Memory B cell (primary cell): ENCODE measurements around the gene BICC1.
"Not testable (repeated sequence)": the region's sequence is repeated elsewhere in the genome, so short reads cannot be mapped to it uniquely, and the experiment has no call there.

Source experiments
- ATAC-seq: fragments of 150-1000 bp; cut with Tn5 transposase; 2 replicates; pipeline ENCODE4 v1.10.0; 2021; ENCODE audit warnings: low read depth, mild to moderate bottlenecking, moderate library complexity
- DNase-seq, 2 donors: peaks; one replicate each; pipeline ENCODE4 v3.0.0; 2022; ENCODE audit warnings: low spot score in 2 of 2
- H3K27ac Mint-ChIP-seq: one replicate; pipeline ENCODE4 v1.8.0; 2022; ENCODE audit warnings: mild to moderate bottlenecking, moderate library complexity, mixed read lengths
- H3K27me3 Mint-ChIP-seq: one replicate; pipeline ENCODE4 v1.8.0; 2022; ENCODE audit warnings: mixed read lengths
- H3K36me3 Mint-ChIP-seq: one replicate; pipeline ENCODE4 v1.8.0; 2022; ENCODE audit warnings: mild to moderate bottlenecking, mixed read lengths
- H3K4me1 Mint-ChIP-seq: one replicate; pipeline ENCODE4 v1.8.0; 2022; ENCODE audit warnings: mixed read lengths
- H3K4me3 Mint-ChIP-seq: one replicate; pipeline ENCODE4 v1.8.0; 2022; ENCODE audit warnings: mild to moderate bottlenecking, moderate library complexity, mixed read lengths
- H3K9me3 Mint-ChIP-seq: one replicate; pipeline ENCODE4 v1.8.0; 2022; ENCODE audit warnings: mixed read lengths

BICC1 gene

DNA sequence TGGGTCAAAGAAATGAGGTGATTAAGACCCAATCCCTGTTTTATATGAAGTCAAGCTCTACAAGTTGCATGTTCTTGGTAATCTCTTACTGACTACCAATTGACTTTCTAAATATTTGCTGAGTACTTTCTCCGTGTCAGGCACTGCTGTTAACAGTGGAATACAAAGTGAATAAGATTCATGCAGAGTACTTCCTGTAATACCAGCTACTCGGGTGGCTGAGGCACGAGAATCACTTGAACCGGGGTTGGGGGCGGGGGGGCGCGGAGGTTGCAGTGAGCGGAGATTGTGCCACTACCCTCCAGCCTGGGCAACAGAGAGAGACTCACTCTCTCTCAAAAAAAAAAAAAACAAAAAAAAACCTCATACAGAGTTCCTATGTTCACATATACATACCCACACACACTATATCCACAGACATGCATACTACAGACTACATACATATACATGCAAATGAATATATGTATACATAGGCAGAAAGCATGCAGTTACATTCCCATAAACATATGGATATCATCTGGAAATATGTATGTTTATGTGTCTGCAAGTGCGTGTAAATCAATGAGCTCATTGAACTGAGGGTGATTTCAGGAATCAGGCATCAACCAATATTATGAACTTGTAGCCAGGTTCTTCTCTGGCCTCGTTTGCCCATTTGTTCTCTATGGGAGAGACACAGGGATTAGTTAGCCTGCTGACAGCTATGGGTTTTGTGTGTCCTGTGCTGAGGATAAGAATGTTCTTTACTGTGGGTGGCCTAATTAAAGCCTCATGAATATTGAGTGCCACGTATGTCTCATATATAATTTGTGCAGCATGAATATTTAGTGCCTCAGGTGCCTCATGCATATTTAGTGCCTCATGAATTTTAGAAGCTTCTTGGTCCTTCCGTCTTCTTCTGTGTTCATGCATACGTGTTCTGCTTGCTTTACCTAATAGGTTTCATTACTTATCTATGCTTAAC is 73.9 kb downstream of the BICC1 start:
- Mint-ChIP-seq H3K36me3 (no peaks in the 10 kb centered on the region), H3K4me1 (no peaks in the 10 kb centered on the region), H3K9me3 (peaks cover 7% of the 10 kb centered on the region), H3K27me3 (peaks cover 2% of the 10 kb centered on the region), H3K27ac (no peak overlapping the region), H3K4me3 (no peak overlapping the region)
- no peak for DNase-seq
- no peak for ATAC-seq

DNA sequence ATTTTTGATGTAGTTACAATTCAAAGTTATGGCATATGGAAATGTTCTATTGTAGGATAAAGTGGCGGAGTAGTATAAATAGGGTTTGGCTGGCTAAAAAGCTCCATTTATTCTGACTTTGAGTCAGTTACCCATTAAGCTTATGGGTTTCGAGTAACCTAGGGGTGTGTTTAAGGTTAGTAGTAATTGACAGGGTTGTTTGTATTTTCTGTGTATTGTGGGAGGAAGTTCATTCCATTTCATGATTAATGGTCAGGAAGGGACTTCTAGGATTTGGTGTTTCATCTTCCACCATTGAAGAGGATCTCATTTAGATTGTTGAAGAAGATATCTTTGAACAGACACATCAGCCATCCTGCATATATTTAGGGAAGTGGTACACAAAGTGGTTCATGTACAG is 75.0 kb downstream of the BICC1 start:
- DNase-seq = no peak
- no peak for ATAC-seq
- Mint-ChIP-seq H3K4me3 (no peak overlapping the region), H3K4me1 (no peaks in the 10 kb centered on the region), H3K36me3 (no peaks in the 10 kb centered on the region), H3K9me3 (peaks cover 7% of the 10 kb centered on the region), H3K27ac (no peak overlapping the region), H3K27me3 (peaks cover 2% of the 10 kb centered on the region)

DNA sequence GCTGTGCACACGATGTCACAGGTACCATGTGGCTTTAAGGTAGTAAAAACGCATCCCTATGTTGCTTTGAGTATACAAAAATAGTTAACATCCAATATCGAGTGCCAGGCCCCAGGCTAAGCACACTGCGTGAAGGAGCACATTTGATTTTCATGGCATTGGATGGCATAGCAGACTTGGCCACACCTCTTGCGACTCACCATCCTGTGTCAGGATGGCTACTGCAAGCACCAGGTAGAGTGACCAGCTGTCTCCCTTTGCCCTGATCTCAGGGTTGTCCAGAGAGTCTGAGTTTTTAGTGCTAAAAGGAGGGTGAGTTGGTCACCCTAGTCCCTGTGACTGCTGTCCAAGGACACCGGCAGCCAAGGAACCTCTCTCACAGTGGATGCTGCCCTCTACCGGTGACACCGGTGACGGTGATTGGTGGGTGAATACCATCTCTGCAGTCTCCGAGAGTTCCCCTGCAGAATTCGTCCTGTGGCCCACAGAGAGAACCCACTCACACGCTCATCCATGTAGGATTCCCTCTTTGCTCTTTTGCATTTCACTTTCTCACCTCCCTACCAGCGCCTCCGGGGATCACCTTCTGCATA is 76.1 kb downstream of the BICC1 start:
- Mint-ChIP-seq H3K4me1 (no peaks in the 10 kb centered on the region), H3K27me3 (no peaks in the 10 kb centered on the region), H3K36me3 (no peaks in the 10 kb centered on the region), H3K4me3 (no peak overlapping the region), H3K27ac (no peak overlapping the region), H3K9me3 (peaks cover 2% of the 10 kb centered on the region)
- ATAC-seq = no peak
- no peak for DNase-seq

DNA sequence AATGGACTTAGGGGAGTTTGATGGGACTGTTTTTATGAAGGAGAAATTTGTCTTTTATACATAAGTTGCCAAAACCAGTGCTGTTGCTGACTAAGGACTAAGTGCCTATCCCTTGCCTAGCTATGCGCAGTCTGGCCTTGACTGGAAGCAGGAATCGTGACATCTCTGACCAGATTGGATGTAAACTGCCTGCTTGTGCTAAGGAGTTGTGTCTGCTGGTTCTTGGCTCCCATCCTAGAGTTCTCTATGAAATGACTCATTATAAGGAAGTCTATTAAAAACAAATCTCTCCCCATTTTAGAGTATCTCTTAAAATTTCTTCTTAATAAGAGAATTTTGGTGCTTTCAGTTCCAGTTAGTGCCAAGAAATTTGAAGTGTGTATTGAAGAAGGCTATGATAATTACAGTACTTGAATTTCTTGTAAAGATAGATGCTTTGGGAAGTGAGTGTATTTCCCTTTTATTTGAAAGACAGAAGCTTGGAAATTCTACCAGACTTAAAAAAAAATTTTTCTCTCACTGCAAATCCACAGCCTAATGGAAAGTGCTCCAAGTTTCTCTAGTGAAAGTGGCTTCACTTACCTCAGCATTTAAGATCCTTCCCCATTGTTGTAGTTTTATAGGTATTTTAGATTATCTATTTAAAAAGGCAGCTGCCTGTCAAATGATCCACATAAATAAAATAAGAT is 77.6 kb downstream of the BICC1 start:
- no peak overlapping the region for H3K4me3 Mint-ChIP-seq
- no peak for DNase-seq
- H3K4me1 Mint-ChIP-seq = no peaks in the 10 kb centered on the region
- no peaks in the 10 kb centered on the region for H3K27me3 Mint-ChIP-seq
- no peak overlapping the region for H3K27ac Mint-ChIP-seq
- no peaks in the 10 kb centered on the region for H3K36me3 Mint-ChIP-seq
- ATAC-seq = no peak
- peaks cover 2% of the 10 kb centered on the region for H3K9me3 Mint-ChIP-seq

DNA sequence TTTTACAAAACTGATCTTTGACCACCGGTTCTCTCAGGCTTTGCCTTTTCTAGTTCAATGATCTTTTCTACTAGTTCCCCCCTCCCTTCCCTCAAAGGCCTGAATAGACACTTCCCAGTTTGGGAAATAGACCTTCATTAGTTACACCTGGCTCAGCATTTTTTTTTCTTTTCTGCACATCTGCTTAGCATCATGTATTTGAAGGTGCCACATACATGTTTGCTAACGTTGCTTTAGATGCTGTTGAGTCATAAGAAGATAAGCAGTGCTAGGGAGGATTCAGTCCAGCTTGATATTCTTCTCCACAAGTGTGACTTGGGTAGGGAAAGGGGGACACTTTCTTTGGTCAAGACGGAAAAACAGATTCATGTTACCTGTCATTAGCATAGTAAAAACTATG is 78.3 kb downstream of the BICC1 start:
- DNase-seq (no peak), ATAC-seq (no peak)
- H3K27me3 Mint-ChIP-seq = no peaks in the 10 kb centered on the region
- no peak overlapping the region for H3K27ac Mint-ChIP-seq
- H3K4me1 Mint-ChIP-seq = no peaks in the 10 kb centered on the region
- no peak overlapping the region for H3K4me3 Mint-ChIP-seq
- H3K36me3 Mint-ChIP-seq = no peaks in the 10 kb centered on the region
- H3K9me3 Mint-ChIP-seq = peaks cover 6% of the 10 kb centered on the region

DNA sequence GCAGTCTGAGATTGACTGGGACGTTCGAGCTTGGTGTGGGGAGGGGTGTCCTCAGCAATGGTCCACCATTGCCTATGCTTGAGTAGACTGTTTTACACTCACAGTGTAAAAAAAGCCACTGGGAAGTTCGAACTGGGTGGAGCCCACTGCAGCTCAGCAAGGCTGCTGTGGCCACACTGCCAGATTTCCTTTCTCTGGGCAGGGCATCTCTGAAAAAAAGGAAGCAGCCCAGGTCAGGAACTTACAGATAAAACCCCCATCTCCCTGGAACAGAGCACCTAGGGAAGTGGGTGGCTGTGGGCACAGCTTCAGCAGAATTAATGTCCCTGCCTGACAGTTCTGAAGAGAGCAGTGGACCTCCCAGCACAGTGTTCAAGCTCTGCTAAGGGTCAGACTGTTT is 80.3 kb downstream of the BICC1 start:
- H3K4me3 Mint-ChIP-seq = no peak overlapping the region
- H3K27ac Mint-ChIP-seq = no peak overlapping the region
- DNase-seq (no peak), ATAC-seq (no peak)
- H3K27me3 Mint-ChIP-seq = no peaks in the 10 kb centered on the region
- H3K9me3 Mint-ChIP-seq = peaks cover 10% of the 10 kb centered on the region
- no peaks in the 10 kb centered on the region for H3K4me1 Mint-ChIP-seq
- H3K36me3 Mint-ChIP-seq = no peaks in the 10 kb centered on the region

DNA sequence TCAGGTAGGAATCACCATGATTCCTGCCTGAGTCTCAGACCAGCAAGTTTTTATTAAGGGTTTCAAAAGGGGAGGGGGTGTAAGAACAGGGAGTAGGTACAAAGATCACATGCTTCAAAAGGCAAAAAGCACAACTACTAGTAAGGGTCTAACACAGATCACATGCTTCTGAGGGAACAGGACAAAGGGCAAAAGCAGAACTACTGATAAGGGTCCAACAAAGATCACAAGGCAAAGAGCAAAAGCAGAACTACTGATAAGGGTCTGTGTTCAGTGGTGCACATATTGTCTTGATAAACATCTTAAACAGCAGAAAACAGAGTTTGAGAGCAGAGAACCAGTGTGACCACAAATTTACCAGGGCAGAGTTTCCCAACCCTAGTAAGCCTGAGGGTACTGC is 84.5 kb downstream of the BICC1 start:
- H3K27ac Mint-ChIP-seq, DNase-seq, H3K27me3 Mint-ChIP-seq, H3K4me1 Mint-ChIP-seq, H3K4me3 Mint-ChIP-seq, H3K36me3 Mint-ChIP-seq, ATAC-seq: not testable (repeated sequence)
- H3K9me3 Mint-ChIP-seq = peaks cover 12% of the 10 kb centered on the region

DNA sequence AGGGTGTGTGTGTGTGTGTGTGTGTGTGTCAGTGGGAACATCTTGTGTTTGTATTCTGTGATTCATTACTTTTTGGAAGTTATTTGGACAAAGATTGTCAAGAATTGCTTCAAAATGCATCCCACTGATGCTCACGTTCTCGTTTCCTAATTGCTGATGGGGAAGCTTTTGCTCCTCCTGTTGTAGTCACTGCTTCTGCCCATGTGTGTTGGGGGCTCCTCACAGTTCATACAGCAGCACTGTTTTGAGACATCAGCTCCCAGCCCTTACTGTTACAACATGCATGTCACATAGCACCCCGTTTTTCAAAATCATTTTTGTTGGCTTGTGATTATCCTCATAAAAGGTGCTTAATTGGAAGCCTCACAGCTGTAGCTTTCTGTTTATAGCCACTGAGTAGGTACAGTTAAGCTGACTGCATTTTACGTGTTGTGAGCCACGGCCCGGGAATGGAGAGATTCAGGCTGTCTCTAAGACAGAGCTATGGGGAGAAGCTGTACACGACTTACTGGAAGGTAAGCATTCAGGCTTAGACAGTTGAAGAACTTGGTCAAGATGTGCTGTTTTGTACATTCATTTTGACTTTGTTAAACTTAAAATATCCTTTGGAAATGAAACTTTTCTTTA is 87.4 kb downstream of the BICC1 start:
- DNase-seq = no peak
- no peak for ATAC-seq
- no peaks in the 10 kb centered on the region for H3K36me3 Mint-ChIP-seq

DNA sequence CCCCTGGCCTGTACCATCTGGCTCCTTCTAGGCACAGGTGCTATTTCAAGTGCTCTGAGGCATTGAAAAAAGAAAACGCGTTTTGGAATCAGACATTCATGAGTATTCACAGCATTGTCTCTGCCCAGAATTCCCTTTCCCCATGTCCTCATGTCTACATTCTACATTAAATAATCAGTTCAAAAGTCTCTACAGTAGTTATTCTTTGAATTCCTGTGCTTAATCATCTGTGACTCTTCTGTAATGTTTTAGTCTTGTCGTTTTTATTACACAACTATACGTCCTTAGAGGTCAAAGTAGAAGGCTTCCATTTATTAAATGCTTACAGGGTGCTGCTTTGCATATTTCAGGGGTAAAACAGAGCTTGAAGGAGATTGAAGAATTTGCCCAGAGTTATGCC is 95.7 kb downstream of the BICC1 start:
- no peak overlapping the region for H3K27ac Mint-ChIP-seq
- H3K4me1 Mint-ChIP-seq = no peaks in the 10 kb centered on the region
- H3K9me3 Mint-ChIP-seq = peaks cover 6% of the 10 kb centered on the region
- ATAC-seq = no peak
- H3K4me3 Mint-ChIP-seq = no peak overlapping the region
- no peak for DNase-seq
- H3K36me3 Mint-ChIP-seq = no peaks in the 10 kb centered on the region
- H3K27me3 Mint-ChIP-seq = peaks cover 3% of the 10 kb centered on the region

More for the DNA sequence above, 87.4 kb downstream of the BICC1 start:
- no peaks in the 10 kb centered on the region for H3K4me1 Mint-ChIP-seq
- H3K27ac Mint-ChIP-seq = no peak overlapping the region
- H3K27me3 Mint-ChIP-seq = no peaks in the 10 kb centered on the region
- no peak overlapping the region for H3K4me3 Mint-ChIP-seq
- peaks cover 10% of the 10 kb centered on the region for H3K9me3 Mint-ChIP-seq

DNA sequence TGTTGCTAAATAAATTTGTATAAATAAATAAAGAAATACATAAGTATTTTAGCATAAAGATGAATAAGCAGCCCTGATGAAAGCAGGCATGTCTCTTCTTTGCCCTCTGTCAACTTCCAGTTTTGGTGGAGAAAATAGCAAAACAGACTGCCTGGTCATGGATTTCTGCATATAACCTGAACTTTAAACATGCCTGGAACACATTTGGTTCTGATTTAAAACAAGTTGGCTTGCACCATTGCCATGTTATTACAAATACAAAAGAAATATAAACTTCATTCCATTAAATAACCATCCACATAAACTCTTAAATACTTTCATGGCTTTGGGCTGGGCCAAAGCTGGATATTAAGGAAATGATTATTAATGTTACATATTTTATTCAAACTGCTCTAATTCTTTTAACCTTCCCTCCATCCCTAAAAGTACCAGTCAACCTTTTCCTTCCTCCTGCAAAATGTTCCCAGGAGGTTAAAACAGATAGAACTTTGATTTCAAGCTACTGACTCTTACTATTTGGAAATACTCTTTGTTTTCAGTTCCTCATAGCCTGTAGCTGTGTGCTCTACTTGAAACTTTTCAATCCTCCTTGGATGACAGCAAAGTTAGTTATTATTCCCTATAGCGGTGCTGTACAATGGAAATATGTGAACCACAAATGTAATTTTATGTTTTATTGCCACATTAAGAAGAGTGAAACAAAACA is 96.3 kb downstream of the BICC1 start:
- Mint-ChIP-seq H3K9me3 (peaks cover 6% of the 10 kb centered on the region), H3K27me3 (peaks cover 3% of the 10 kb centered on the region), H3K27ac (no peak overlapping the region), H3K4me3 (no peak overlapping the region), H3K4me1 (no peaks in the 10 kb centered on the region), H3K36me3 (no peaks in the 10 kb centered on the region)
- ATAC-seq (no peak), DNase-seq (no peak)

DNA sequence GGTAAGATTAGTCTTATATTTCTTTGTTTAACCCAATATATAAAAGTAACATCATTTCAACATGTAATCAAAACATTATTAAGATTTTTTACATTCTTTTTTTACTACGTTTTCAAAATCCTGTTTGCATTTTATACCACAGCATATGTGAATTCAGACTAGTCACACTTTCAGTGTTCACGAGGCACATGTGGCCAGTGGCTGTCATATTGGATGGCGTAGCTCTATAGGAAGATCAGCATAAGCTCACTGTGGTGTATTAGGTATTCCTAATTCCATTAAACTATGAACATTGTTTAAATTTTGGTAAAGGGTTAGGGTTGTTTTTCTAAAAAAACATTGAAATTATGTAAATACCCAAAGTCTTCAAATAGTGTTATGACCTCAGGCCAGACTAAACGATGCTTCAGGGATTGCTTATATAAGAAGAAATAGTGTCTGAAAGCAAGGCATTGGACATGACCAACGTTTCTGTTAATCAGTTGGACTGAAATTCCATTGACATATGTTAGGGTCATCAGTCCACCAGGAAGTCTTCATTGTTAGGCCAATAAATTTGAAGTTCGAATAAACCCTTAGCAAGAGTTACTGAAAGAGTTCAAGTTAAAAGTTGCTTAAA is 97.0 kb downstream of the BICC1 start:
- Mint-ChIP-seq H3K27me3 (peaks cover 3% of the 10 kb centered on the region), H3K27ac (no peak overlapping the region), H3K4me1 (no peaks in the 10 kb centered on the region), H3K4me3 (no peak overlapping the region), H3K36me3 (no peaks in the 10 kb centered on the region), H3K9me3 (peaks cover 6% of the 10 kb centered on the region)
- ATAC-seq (no peak), DNase-seq (no peak)

DNA sequence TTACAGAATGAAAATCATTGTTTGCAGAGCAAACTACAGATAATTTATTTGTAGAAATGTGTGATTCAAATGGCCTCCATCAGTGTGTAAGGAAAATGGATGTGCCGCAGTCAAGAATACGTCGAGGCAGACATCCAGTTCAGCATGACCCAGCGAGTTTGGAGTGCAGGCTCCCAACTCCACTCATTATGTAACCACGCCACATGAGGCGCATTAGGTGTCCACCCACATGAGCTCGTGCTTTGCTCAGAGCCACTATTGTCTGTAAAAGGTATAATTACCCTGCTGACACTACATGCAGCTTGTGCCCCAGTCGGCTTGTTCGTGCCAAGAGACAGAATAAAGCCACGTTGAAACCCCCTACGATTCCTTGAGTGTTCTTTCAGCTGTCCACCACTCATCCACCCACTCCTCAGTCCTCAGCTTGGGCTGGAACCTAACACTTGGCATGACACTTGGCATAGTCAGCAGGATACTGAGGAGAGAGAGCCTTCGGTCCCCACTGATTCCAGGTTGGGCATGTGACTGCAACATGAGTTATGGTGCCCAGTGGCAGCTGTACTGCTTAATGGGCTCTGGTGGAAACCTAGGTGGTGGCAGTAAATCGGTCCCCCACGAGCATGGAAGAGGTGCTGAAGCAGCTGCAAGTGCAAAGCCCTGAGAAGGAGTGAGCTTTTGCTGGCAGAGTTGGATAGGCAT is 102.7 kb downstream of the BICC1 start:
- no peak overlapping the region for H3K4me3 Mint-ChIP-seq
- H3K9me3 Mint-ChIP-seq = no peaks in the 10 kb centered on the region
- DNase-seq (no peak), ATAC-seq (no peak)
- H3K36me3 Mint-ChIP-seq = no peaks in the 10 kb centered on the region
- H3K27ac Mint-ChIP-seq = no peak overlapping the region
- no peaks in the 10 kb centered on the region for H3K4me1 Mint-ChIP-seq
- no peaks in the 10 kb centered on the region for H3K27me3 Mint-ChIP-seq

DNA sequence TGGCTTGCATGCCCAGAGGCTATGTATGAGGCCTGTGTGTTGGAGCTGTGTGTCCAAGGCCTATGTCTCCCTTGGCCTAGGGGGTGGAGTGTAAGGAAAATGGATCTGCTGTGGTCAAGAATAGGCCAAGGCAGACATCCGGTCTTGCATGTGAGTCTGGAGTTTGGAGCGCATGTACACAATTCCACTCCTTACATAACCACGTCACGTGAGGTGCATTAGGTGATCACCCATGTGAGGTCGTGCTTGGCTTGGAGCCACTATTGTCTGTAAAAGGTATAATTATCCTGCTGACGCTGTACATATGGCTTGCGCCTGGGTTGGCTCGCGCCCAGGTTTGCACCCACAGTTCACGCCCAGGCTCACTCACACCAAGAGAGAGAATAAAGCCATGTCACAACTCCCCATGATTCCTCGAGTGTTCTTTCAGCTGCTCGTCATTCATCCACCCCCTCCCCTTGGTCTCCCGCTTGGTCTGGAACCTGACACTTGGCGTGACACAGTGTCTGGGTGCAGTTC is 105.5 kb downstream of the BICC1 start:
- Mint-ChIP-seq H3K9me3 (no peaks in the 10 kb centered on the region), H3K4me1 (no peaks in the 10 kb centered on the region), H3K4me3 (no peak overlapping the region), H3K27me3 (no peaks in the 10 kb centered on the region), H3K27ac (no peak overlapping the region), H3K36me3 (no peaks in the 10 kb centered on the region)
- ATAC-seq (no peak), DNase-seq (no peak)
